Measurements from ENCODE around the gene LRRC25. TPM values are rescaled to one million over a fixed set of nuclear protein-coding genes. Genes with fewer than 3 reads are reported as not detected.
A peak's percentile ranks its signal among the peaks of the same experiment; 100 is the strongest.

Gene LRRC25
- total and polyA plus RNA-seq, 10 of the 15 experiments (the other 5 are each of a cell fraction or from before 2014, with no cell fraction given): 0.38 to 2.9 (median 1.2) TPM

GRCh38 chr19:18422530-18423191 is 25.2 kb upstream of the LRRC25 start (continued):
- no peak for TF ChIP-seq ELK1 (IDR thresholded peaks at IDR 0.05; ENCODE audit: low read depth, low read length)
- no peak for TF ChIP-seq POU2F2 (IDR thresholded peaks at IDR 0.05; ENCODE audit: borderline replicate concordance, low read depth, low read length)
- 0 out of 2 replicates have a peak, but pooled peaks have one; percentile 23 for TF ChIP-seq ZNF217 (IDR thresholded peaks at IDR 0.05)
- TF ChIP-seq RB1 (IDR thresholded peaks at IDR 0.05; ENCODE audit: borderline replicate concordance): no peak
- no peak for TF ChIP-seq RAD21 (IDR thresholded peaks at IDR 0.05; ENCODE audit: insufficient read depth, low read depth, low read length)
- TF ChIP-seq ZNF384 (IDR thresholded peaks at IDR 0.05; ENCODE audit: borderline replicate concordance, low read depth, low read length): no peak
- TF ChIP-seq BACH1 (IDR thresholded peaks at IDR 0.05; ENCODE audit: borderline replicate concordance): no peak

GRCh38 chr19:18421371-18421959 is 24.0 kb upstream of the LRRC25 start:
- Histone ChIP-seq H3K27ac (ENCODE audit: control insufficient read depth, insufficient read depth) (no peak overlapping the region), H3K9ac (ENCODE audit: control insufficient read depth, insufficient read depth, low read length) (peak overlapping the region; percentile 73), H3K4me3 (peak overlapping the region; percentile 87; the same call in 1 of the 2 replicates), H3K4me1 (ENCODE audit: control insufficient read depth, insufficient read depth, low read length) (peaks cover 48% of the 10 kb centered on the region), H3K27me3 (replicated peaks in 1 of 2; ENCODE audit: control insufficient read depth in 2 of 2, insufficient read depth in 2 of 2, low read length in 1 of 2) (no peaks in the 10 kb centered on the region), H3K9me3 (replicated peaks; ENCODE audit: control insufficient read depth, insufficient read depth, low read length) (no peaks in the 10 kb centered on the region), H3K4me2 (ENCODE audit: control insufficient read depth, insufficient read depth) (peak overlapping the region; percentile 88), H3K79me2 (ENCODE audit: control insufficient read depth, insufficient read depth, low read length) (peaks cover 59% of the 10 kb centered on the region), H2AFZ (ENCODE audit: control insufficient read depth, low read depth, low read length) (no peak overlapping the region), H3K36me3 (ENCODE audit: control insufficient read depth in 2 of 2, insufficient read depth in 2 of 2, low read length in 1 of 2) (no peaks in the 10 kb centered on the region; a peak in 1 of 4 replicates), H4K20me1 (ENCODE audit: control insufficient read depth, insufficient read depth) (no peaks in the 10 kb centered on the region)
- in situ Hi-C loops (cut with MboI): no loop called here
- ChIA-PET POLR2A (interaction anchor here (0.6 to 1.7 kb wide), 5 partner anchors 10 to 207 kb away, joined by 3 to 6 read pairs (median 3); no protein-coding TSS in a partner anchor), CTCF (interaction anchor here (0.6 to 2.6 kb wide), 6 partner anchors 11 to 218 kb away, joined by 3 to 9 read pairs (median 4); partner anchors contain the start of gene GDF15), RAD21 (ENCODE audit: unreplicated experiment) (interaction anchor here (1.4 kb wide), 1 partner anchor 16 kb away, joined by 3 read pairs; no protein-coding TSS in a partner anchor), SMC1A (ENCODE audit: uncharacterized antibody, unreplicated experiment) (interaction anchor here (0.6 to 1.6 kb wide), 5 partner anchors 19 to 142 kb away, joined by 3 to 4 read pairs (median 4); no protein-coding TSS in a partner anchor)
- WGBS (ENCODE audit: insufficient coverage, insufficient replicate concordance, low lambda C conversion rate, missing lambda C conversion rate): 89% methylated on average over 12 of the region's 12 CpGs
- intact Hi-C loops (cut with micrococcal nuclease; ENCODE audit: unreplicated experiment): no loop called here
- no TSS peak for BruUV-seq (replicated peaks)
- no peak for TF ChIP-seq JUND (IDR thresholded peaks at IDR 0.05; ENCODE audit: low read depth, low read length)
- ATAC-seq (no peak), FAIRE-seq (no peak), DNase-seq (ENCODE audit: low read depth, low spot score) (no peak)
